Activated T-helper 1 cell treated with Interleukin-2 at 50 U/mL for 16 hours (primary cell): ENCODE measurements around the gene RAPGEFL1.
A peak's percentile ranks its signal among the peaks of the same experiment; 100 is the strongest.
"Not testable (repeated sequence)": the region's sequence is repeated elsewhere in the genome, so short reads cannot be mapped to it uniquely, and the experiment has no call there.

Source experiments
- DNase-seq: peaks from one replicate; pipeline ENCODE4 v3.0.0-alpha.2; 2020; ENCODE audit warnings: low read depth

RAPGEFL1 gene

GRCh38 chr17:40173778-40174135, 3.5 kb upstream of the RAPGEFL1 start:
- no peak for DNase-seq

DNA sequence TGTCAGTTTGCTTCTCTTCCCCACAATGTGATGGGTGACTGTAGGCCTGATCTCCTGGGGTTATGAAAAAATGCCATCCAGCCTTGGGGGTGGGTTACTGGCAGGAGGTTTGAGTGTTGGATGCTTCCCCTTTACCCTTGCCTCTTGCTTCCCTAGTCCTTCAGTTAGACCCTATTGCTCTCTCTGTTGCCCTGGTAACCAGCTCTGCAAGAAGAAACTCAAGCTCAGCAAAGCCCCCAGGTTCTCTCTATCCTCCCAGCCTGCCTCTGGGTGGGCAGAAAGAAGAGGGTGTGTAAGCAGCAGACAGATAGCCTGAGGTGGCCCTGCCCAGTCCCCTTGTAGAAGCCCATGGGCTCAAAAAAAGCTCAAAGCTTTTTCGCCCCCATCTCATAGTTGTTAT, 2.8 kb upstream of the RAPGEFL1 start:
- DNase-seq = no peak

- no peak for DNase-seq
These were observed 1.1 kb upstream of the RAPGEFL1 start for GRCh38 chr17:40175928-40176753.

DNA sequence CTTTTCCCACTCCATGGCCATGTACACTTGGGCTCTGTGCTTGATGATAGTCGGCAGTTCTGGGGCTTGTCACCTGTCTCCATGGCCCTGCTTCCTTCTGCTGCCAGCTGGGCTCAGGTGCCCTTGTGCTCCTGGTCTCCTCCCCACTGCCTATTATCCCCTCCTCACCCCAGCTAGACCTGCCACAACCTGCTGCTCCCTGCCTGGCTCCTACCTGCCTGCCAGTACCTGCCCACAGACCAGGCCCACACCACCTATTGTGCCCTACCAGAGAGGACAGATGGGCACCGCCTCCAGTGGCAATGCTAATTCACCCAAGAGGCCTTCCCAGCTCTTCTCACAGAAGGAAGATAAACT, 538 bp upstream of the RAPGEFL1 start:
- DNase-seq = no peak

DNA sequence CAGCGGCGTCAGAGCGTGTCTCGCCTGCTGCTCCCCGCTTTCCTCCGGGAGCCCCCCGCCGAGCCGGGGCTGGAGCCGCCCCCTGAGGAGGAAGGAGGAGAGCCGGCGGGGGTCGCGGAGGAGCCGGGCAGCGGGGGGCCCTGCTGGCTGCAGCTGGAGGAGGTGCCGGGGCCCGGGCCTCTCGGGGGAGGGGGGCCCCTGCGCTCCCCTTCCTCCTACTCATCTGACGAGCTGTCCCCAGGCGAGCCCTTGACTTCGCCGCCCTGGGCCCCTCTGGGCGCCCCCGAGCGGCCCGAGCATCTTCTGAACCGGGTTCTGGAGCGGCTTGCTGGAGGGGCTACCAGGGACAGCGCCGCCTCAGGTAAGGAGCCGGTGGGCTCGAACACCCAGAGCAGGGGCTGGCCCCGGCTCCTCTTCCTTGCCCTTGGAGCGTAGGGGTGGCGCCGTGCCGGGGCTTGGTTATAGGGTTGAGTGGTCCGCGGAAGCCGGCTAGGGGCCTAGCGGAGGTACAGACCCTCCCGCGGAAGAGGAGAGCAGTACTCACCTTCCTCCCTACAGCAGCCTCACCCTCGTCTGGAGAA, 841 bp downstream of the RAPGEFL1 start:
- DNase-seq = no peak

DNA sequence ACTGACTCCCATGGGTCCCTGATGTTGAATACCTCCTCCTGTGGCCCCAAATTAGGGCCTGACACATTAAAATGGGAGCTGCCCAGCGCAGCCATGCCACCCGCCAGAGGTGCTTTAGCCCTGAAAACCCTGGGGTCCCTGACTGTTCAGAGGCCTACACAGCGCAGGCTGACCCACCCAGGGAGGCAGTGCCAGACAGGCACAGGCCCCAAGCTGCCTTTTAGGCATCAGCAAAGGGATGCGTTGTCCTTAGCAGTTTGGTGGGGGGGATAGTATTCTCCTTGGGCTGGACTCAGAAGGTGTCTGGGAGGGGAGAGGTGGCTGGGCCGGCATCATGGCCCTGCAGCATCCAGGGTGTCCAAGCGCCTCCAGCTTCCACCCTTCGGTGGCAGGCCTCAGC, 1.4 kb downstream of the RAPGEFL1 start:
- no peak for DNase-seq

DNA sequence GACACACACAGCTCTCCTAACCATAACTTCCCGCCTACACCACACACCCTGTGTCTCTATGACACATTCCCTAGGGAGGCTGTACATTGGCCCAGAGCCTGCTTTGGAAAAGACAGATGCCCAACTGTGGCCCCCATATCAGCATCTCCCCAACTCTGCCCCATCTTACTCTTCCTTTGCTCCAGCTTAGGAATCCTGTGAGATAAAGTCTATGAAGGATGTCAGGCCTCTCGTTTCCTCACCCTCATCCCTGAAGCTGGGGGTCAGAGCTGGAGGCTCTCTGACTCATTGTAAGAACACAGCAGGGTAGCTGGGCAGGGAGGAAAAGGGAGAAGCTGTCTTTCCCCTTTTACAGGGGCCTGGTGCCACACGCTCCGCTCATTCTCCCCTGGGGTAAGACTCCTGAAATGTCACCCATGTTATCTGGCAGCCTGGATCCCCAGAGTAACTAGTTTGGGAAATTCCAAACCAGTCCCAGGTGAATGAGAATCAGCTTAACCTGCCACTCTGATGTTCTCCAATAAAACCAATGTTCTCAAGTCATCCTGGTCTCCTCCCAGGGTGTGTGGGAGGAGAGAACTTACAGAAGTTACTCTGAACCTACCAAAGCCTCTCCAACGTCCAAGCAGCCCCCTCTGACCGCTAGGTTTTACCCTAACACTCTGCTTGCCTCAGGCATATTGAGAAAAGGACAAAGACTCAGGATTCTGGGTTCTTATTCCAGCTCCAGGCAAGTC, 2.8 kb downstream of the RAPGEFL1 start:
- no peak for DNase-seq

DNA sequence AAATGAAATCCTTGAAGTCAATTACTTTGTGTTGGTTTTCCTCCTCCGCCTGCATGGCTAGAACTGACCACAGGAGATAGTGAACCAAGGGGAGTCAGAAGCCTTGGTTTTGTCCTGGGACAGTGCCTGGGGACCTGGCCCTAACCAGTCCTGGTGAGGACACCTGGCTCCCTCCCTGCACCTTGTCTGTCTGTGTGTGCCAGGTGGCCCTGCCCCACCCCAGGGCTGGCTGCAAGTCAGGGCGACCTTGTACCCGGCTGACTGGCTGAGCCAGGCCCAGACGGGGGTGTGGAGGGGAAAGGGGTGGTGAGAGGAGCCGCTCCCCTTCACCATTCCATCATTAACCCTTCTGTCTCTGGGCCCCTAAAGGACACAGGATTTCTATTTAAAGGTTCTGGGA, 3.4 kb downstream of the RAPGEFL1 start:
- DNase-seq = no peak

- DNase-seq = no peak
These were observed 3.9 kb downstream of the RAPGEFL1 start for GRCh38 chr17:40181205-40181604.

DNA sequence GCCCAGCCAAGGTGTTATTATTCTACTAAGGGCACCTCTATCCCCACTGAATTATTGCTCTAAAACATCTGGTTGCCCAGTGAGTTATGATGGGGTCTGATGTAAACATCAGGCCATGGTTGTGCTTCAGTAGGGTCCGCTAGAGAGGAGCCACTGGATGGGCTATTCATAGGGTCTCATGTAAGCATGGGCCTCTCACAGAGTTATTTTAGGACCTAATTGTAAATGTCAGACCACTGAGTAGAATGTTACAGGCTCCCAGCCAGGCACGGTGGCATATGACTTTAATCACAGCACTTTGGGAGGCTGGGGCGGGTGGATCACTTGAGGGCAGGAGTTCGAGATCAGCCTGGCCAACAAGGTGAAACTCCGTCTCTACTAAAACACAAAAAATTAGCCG, 5.3 kb downstream of the RAPGEFL1 start:
- DNase-seq = no peak

- DNase-seq = no peak
These were observed 10.0 kb downstream of the RAPGEFL1 start for GRCh38 chr17:40187238-40187637.

- no peak for DNase-seq
These were observed 11.4 kb downstream of the RAPGEFL1 start for GRCh38 chr17:40188694-40189093.

DNA sequence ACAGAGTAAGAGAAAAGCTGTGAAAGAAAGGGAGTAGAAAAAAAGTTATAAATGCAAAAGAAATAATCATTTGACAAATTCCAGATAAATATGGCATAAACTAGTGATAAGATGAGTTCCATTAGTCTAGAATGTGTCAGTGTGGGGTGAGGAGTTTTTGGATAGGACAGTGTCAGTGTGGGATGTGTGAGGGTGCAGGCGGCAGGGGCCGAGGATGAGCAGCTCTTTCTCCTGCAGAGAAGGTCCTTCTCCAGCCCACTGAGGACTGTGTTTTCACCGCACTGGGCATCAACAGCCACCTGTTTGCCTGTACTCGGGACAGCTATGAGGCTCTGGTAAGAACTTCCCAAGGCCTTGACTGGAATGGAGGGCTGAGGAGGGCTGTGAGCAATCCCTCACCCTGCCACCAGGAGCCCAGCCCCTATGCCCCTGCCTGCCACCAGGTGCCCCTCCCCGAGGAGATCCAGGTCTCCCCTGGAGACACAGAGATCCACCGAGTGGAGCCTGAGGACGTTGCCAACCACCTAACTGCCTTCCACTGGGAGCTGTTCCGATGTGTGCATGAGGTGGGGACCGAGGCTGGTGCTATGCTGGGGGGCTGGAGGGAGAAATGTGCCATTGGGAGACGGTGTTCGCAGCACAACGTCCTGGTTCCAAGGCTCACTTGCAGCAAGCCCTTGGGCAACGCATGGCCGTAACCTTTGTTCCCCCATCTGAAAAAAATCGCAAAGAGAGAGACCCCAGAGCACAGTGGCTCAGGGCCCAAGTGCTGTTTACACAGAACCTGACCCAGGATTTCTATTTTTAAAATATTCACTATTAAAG, 13.1 kb downstream of the RAPGEFL1 start:
- no peak for DNase-seq

- DNase-seq = peak; percentile 53
These were observed 14.3 kb downstream of the RAPGEFL1 start for GRCh38 chr17:40191237-40192208.

GRCh38 chr17:40192961-40193360, 15.7 kb downstream of the RAPGEFL1 start:
- DNase-seq = no peak

DNA sequence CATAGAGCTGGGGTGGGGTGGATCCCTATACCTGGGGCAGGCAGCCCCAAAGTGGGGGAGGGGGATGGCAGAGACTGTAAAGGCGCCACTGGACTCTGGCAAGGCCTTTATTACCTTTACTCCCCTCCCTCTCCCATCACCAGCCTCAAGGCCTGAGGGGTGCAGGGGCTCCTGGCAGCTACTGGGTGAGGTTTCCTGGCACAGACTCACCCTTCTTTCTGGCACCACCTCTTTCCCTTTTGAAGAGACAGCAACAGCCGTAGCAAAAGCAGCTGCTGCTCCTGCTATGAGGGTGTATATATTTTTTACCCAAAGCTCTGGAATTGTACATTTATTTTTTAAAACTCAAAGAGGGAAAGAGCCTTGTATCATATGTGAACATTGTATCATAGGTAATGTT, 17.6 kb downstream of the RAPGEFL1 start:
- no peak for DNase-seq

- DNase-seq = no peak
These were observed 20.3 kb downstream of the RAPGEFL1 start for GRCh38 chr17:40197550-40197949.

GRCh38 chr17:40197965-40198456, 20.7 kb downstream of the RAPGEFL1 start:
- DNase-seq = not testable (repeated sequence)

DNA sequence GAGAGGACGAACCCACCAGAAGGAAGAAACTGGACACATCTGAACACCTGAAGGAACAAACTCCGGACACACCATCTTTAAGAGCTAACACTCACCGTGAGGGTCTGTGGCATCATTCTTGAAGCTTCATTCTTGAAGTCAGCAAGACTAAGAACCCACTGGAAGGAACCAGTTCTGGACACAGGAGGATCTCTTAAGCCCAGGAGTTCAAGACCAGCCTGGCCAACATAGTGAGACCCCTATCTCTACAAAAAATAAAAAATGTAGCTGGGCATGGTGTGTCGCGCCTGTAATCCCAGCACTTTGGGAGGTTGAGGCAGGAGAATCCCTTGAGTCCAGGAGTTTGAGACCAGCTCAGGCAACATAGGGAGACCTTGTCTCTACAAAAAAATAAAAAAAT, 21.3 kb downstream of the RAPGEFL1 start:
- no peak for DNase-seq

GRCh38 chr17:40203131-40203530, 25.9 kb downstream of the RAPGEFL1 start:
- no peak for DNase-seq

DNA sequence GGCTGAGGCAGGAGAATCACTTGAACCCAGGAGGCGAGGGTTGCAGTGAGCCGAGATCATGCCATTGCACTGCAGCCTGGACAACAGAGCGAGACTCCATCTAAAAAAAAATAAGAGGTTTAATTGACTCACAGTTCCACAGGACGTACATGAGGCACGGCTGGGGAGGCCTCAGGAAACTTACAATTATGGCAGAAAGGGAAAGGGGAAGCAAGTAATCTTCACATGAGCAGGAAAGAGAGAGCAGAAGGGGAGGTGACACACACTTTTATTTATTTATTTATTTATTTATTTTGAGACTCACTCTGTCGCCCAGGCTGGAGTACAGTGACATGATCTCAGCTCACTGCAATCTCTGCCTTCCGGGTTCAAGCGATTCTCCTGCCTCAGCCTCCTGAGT, 28.9 kb downstream of the RAPGEFL1 start:
- not testable (repeated sequence) for DNase-seq
